Measurements from ENCODE around the gene KCNN3. TPM values are rescaled to one million over a fixed set of nuclear protein-coding genes. Genes with fewer than 3 reads are reported as not detected.

Gene KCNN3
- total and polyA plus RNA-seq, 2 of the 8 experiments (the other 6 are each of a cell fraction or from before 2014, with no cell fraction given) = 2.8 to 3.7 TPM

DNA sequence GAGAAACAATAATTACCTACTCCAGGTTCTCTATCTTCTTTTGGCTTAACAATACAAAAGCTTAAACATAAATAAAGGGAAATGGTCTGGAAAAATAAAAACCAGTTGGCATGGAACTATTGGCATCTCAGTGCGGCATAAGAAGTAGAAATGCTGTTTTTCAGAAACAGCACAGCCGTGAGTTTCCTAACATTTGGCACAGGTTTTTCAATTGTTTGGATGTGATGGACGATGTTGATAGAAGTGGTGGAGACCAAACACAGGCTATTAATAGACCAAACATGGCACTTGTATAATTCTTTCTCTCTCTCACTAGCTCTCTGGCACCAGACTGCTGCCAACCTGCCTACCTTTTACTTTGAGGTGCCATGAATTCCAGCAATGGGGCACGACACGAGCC, 36.2 kb downstream of the KCNN3 start:
- H2BK12ac ChIP-seq (ENCODE audit: low read depth, low read length) = no peak overlapping the region
- no peak overlapping the region for H2BK5ac ChIP-seq (ENCODE audit: low read depth, low read length)
- no peak overlapping the region for H4K91ac ChIP-seq (replicated peaks; ENCODE audit: insufficient read length, low read length)
- H3K4me2 ChIP-seq (ENCODE audit: insufficient read depth in 1 of 2, low read depth in 2 of 2, low read length in 2 of 2) = no peak overlapping the region
- H3K9me3 ChIP-seq (ENCODE audit: insufficient read depth in 2 of 2, low read depth in 1 of 2, low read length in 1 of 2) = no peaks in the 10 kb centered on the region
- no peak overlapping the region for H2BK15ac ChIP-seq (ENCODE audit: low read length)
- no peak overlapping the region for H4K8ac ChIP-seq (ENCODE audit: extremely low read depth, insufficient read depth, low read length)
- H2AK5ac ChIP-seq (ENCODE audit: low read depth, low read length) = no peak overlapping the region
- CTCF ChIA-PET (ENCODE audit: partially characterized antibody) = interaction anchor here (1.1 to 3.1 kb wide), 3 partner anchors 14 to 24 kb away, joined by 3 to 14 read pairs (median 3); no protein-coding TSS in a partner anchor
- H2BK120ac ChIP-seq (replicated peaks; ENCODE audit: low read depth, low read length) = no peak overlapping the region
- no peak overlapping the region for H3K4me3 ChIP-seq (ENCODE audit: extremely low read depth in 1 of 4, insufficient read depth in 2 of 4, low read depth in 3 of 4, low read length in 4 of 4)
- POLR2A ChIA-PET (ENCODE audit: partially characterized antibody) = no interaction called here
- H3K27me3 ChIP-seq (replicated peaks in 1 of 4; ENCODE audit: control insufficient read depth in 3 of 4, extremely low read depth in 1 of 4, insufficient read depth in 3 of 4, low read length in 3 of 4) = no peaks in the 10 kb centered on the region
- H3K56ac ChIP-seq (replicated peaks; ENCODE audit: insufficient read length, low read depth, low read length) = no peak overlapping the region
- 84% methylated on average over 5 of the region's 5 CpGs; no CpG with 5 or more reads in 1 of the 2 experiments for WGBS, 2 experiments (ENCODE audit: extremely low coverage in 1 of 2, insufficient coverage in 1 of 2, insufficient read length in 1 of 2, insufficient replicate concordance in 2 of 2, low coverage in 1 of 2, low lambda C conversion rate in 2 of 2, missing lambda C conversion rate in 1 of 2)
- H3K36me3 ChIP-seq (ENCODE audit: control insufficient read depth in 2 of 4, insufficient read depth in 4 of 4, low read length in 3 of 4) = no peaks in the 10 kb centered on the region
- H3K27ac ChIP-seq (ENCODE audit: low read depth, low read length) = no peak overlapping the region
- FAIRE-seq (no peak), DNase-seq (ENCODE audit: low read depth in 1 of 2, low spot score in 2 of 2) (no peak)
- no peak overlapping the region for H3K9ac ChIP-seq (replicated peaks in 1 of 4; ENCODE audit: extremely low read depth in 1 of 4, low read depth in 3 of 4, low read length in 3 of 4)
- no peak overlapping the region for H3K23ac ChIP-seq (ENCODE audit: insufficient read length)
- no peaks in the 10 kb centered on the region for H3K79me1 ChIP-seq (ENCODE audit: low read depth, low read length)
- no peak overlapping the region for H3K14ac ChIP-seq (ENCODE audit: insufficient read length)
- no peak overlapping the region for H3K4ac ChIP-seq (replicated peaks; ENCODE audit: insufficient read length, low read depth, low read length)
- H4K5ac ChIP-seq (ENCODE audit: insufficient read length, low read depth, low read length) = no peak overlapping the region
- H3K18ac ChIP-seq (ENCODE audit: extremely low read depth, low read length) = no peak overlapping the region
- no peaks in the 10 kb centered on the region; a peak in 1 of 7 replicates for H3K4me1 ChIP-seq (replicated peaks in 1 of 4; ENCODE audit: control insufficient read depth in 3 of 4, insufficient read depth in 4 of 4, low read length in 3 of 4)
- H2AFZ ChIP-seq (ENCODE audit: low read length) = no peak overlapping the region
- H4K20me1 ChIP-seq (replicated peaks in 1 of 2; ENCODE audit: control insufficient read depth in 1 of 2, insufficient read depth in 2 of 2, low read length in 2 of 2) = no peaks in the 10 kb centered on the region
- no peak overlapping the region for H2BK20ac ChIP-seq (ENCODE audit: low read length)
- no peaks in the 10 kb centered on the region for H3K23me2 ChIP-seq (ENCODE audit: low read depth, low read length)
- no peaks in the 10 kb centered on the region for H3K79me2 ChIP-seq (ENCODE audit: control insufficient read depth in 1 of 2, insufficient read depth in 2 of 2, low read length in 2 of 2)
- TF ChIP-seq FOSL1 (IDR thresholded peaks at IDR 0.05; ENCODE audit: insufficient read depth, low read depth, low read length) = no peak
- no peak for TF ChIP-seq YY1 (IDR thresholded peaks at IDR 0.05; ENCODE audit: low read depth, low read length)
- no peak for TF ChIP-seq CHD2 (IDR thresholded peaks at IDR 0.05; ENCODE audit: low read length)
- TF ChIP-seq PHF8 (conservative IDR thresholded peaks at IDR 0.05; ENCODE audit: low read depth, low read length) = no peak
- no peak for TF ChIP-seq KDM1A (IDR thresholded peaks at IDR 0.05; ENCODE audit: borderline replicate concordance, low read length)
- no peak for TF ChIP-seq ASH2L (IDR thresholded peaks at IDR 0.05; ENCODE audit: low read length)
- TF ChIP-seq BCL11A (IDR thresholded peaks at IDR 0.05; ENCODE audit: low read depth in 2 of 2, low read length in 2 of 2) = no peak
- no peak for TF ChIP-seq POLR2AphosphoS5 (IDR thresholded peaks at IDR 0.05; ENCODE audit: low read depth, low read length)
- no peak for TF ChIP-seq EZH2 (IDR thresholded peaks at IDR 0.05; ENCODE audit: low read depth, low read length, severe bottlenecking)
- no peak for TF ChIP-seq SIX5 (IDR thresholded peaks at IDR 0.05; ENCODE audit: low read depth, low read length)
- TF ChIP-seq, protein P1, sequence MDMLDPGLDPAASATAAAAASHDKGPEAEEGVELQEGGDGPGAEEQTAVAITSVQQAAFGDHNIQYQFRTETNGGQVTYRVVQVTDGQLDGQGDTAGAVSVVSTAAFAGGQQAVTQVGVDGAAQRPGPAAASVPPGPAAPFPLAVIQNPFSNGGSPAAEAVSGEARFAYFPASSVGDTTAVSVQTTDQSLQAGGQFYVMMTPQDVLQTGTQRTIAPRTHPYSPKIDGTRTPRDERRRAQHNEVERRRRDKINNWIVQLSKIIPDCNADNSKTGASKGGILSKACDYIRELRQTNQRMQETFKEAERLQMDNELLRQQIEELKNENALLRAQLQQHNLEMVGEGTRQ (IDR thresholded peaks at IDR 0.05; ENCODE audit: low read length) = no peak
- no peak for TF ChIP-seq SP2 (IDR thresholded peaks at IDR 0.05; ENCODE audit: low read length)
- TF ChIP-seq JUN (IDR thresholded peaks at IDR 0.05; ENCODE audit: low read depth, low read length) = no peak
- no peak for TF ChIP-seq SP1 (IDR thresholded peaks at IDR 0.05; ENCODE audit: low read depth, low read length)
